HG03196 (cell line): Measurements from ENCODE around the gene FOXK1.

Experiments
- ATAC-seq: cut with Tn5 transposase; IDR thresholded peaks from one replicate; pipeline ENCODE4 v1.9.1; 2021; ENCODE audit not compliant: unreplicated experiment

Gene FOXK1

GRCh38 chr7:4720225-4720624 is 38.1 kb downstream of the FOXK1 start:
- ATAC-seq, result no peak

- ATAC-seq, result no peak
These were observed 40.2 kb downstream of the FOXK1 start for GRCh38 chr7:4722308-4722707.

GRCh38 chr7:4722960-4723630 is 41.0 kb downstream of the FOXK1 start:
- ATAC-seq, result no peak

DNA sequence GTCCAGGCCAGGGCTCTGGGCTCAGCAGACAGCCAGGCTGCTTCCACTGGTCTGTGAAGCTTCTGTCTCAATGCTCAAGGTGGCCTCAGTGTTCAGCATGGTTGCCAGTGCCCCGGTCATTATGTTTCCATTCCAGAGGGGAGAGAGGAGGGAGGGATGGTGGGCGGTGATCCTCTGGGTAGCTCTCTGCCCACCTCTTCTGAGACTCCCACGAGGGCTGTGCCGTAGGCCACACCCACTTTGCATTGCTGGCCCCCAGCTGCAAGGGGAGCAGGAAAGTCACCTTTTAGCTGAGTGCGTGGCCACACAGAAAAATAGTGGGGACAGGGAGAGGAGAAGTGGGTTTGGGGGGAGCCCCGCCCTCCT is 42.5 kb downstream of the FOXK1 start:
- peak; percentile 20 for ATAC-seq

DNA sequence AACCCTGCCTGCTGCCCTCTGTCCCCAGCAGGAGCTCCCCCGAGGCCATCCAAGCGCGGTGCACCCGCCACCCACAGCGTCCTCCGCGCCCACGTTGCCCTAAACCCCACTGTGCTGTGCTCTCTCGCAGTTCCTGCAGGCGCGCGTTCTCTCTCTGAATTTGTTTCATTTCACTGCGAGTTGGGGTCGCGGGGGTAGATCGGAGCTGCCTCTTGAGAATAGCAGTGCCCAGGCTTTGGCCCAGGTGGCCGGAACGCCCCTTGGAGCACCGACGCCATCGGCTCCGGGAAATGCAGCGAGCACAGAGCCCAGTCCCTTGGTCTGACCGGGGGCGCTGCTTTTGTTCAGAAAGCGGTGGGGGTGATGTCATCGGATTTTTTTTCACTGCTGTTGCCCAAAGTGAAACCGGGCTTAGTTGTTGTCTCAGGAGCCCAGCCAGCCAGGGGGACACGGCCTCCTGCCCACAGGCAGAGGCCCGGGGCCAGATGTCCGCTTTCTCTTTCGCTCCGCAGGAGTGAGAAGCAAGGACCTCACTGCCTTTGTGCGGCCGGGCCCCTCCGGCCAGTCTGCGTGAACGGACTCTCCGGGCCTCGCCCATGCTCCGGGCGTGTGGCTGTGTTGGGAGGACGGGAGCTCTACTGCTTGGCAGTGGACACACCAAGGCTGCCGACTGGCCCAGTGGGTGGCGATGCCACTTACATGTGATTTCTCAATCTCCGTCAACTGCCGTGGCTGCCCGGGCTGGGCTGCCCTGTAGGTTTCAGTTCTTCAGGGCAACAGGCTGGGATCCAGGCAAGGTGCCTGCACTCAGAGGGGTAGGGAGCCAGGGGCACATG is 43.1 kb downstream of the FOXK1 start:
- peak; percentile 47 for ATAC-seq

GRCh38 chr7:4725850-4726450 is 43.9 kb downstream of the FOXK1 start:
- ATAC-seq, result peak; percentile 36

DNA sequence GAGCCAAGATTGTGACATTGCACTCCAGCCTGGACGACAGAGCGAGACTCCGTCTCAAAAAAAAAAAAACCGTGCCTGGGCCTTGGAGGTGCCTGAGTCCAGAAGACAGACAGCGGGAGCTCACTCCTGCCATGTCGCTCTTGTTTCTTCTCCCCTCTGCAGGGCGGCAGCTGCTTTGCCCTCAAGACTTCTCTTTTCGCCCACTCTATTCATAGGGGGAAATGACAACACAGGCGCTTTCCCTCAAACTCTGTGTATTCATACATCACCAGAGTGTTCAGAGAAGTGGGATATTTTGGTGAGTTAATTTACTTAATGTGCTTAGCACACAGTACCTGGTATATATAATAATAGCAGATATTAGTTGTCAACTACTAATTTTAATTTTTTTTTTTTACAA is 44.5 kb downstream of the FOXK1 start:
- no peak for ATAC-seq

DNA sequence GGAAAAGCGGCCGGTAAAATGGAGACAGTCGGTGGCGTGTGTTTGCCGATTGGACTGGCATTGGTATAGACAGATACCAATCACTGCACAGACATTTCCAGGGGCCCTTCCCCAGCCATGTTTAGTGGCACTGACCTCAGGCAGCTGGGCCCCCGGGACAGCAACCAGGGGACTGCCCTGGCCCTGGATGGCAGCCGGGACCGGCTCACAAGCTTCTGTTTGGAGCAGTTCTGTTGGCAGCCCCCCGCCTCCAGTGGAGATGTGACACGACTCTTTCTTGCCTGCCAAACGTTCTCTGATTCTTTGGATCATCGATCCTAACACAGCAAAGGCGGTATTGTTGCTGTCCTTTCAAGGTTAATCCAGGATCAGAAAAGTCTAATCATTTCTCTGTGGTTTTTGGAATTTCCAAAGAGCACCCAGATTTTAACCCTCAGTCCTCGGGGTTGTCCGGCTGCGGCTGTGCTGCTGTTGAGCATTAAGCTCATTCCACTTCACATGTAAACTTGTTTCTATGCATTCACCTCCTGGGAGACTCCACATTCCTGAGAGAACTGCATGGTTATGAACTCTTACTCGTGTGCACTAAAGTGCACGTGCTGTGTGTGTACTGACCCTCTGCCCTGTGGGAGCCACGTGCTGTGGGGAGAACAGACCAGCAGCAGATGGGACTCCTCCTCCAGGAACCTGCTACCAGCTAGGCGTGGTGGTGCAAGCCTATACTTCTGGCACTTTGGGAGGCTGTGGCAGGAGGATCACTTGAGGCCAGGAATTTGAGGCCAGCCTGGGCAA is 46.0 kb downstream of the FOXK1 start:
- no peak for ATAC-seq

- no peak for ATAC-seq
These were observed 47.2 kb downstream of the FOXK1 start for GRCh38 chr7:4729266-4729665.

DNA sequence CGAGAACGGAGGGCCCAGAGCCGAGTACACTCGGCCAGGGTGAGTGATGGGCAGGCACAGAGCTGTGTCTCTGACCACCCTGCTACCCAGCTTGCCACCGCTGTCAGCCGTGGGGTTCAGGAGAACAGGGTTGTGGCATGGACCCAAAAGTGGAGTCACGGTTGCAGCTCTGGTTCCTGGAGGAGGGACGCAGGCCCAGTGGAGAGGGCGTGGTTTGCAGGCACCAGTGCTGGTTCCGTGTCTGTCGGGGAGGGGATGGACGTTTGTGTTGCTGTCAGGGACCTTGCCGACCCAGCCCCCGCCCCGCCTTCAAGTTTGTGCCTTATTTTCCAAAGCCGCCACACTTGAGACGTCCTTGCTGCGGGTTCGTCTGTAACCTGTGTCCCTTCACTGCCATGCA is 48.2 kb downstream of the FOXK1 start:
- ATAC-seq, result no peak

DNA sequence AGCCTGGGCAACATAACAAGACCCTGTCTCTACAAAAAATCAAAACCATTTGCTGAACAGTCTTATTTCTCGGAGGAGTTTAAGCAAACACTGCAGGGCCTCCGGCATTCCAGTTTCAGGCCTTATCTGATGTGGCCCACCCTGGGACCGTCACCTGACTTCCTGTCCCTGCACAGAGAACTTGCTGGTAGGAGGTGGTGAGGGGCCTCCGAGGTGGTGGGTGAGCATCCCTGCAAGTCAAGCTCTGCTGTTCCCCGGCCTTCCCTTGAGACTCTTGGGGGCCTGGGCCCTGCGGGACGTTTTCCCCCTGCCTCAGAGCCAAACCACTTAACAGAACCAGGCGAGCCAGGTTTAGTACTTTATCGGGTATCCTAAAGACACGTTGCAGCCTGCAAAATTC is 48.9 kb downstream of the FOXK1 start:
- no peak for ATAC-seq

GRCh38 chr7:4731803-4732202 is 49.7 kb downstream of the FOXK1 start:
- no peak for ATAC-seq

DNA sequence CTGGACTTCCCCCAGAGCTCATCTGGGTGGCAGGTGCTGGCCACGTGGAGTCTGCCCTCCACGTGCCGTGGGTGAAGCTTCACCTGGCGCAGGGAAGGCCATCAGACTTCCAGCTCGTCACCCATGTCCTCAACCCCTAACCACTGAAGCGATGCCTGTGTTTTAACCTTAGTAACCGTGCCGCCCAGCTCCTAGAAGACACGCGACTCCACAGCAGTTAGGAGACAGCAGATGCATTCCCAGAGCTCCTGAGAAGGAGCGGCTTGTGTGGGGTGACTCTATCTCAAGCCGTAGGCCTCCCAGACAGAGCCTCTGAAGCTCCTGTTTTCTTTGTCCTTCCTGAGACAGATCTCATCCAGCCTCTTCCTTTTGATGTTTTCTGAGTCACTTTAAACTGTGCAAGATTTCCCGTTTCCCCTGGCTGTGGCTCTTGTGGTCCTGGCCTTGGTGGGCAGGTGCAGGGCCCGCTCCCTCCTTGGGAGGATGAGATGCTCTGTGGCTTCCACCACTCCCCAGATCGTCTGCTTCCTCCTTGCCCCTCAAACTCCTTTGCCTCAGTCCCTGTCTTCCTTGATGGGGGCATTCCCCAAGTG is 51.9 kb downstream of the FOXK1 start:
- ATAC-seq, result no peak

DNA sequence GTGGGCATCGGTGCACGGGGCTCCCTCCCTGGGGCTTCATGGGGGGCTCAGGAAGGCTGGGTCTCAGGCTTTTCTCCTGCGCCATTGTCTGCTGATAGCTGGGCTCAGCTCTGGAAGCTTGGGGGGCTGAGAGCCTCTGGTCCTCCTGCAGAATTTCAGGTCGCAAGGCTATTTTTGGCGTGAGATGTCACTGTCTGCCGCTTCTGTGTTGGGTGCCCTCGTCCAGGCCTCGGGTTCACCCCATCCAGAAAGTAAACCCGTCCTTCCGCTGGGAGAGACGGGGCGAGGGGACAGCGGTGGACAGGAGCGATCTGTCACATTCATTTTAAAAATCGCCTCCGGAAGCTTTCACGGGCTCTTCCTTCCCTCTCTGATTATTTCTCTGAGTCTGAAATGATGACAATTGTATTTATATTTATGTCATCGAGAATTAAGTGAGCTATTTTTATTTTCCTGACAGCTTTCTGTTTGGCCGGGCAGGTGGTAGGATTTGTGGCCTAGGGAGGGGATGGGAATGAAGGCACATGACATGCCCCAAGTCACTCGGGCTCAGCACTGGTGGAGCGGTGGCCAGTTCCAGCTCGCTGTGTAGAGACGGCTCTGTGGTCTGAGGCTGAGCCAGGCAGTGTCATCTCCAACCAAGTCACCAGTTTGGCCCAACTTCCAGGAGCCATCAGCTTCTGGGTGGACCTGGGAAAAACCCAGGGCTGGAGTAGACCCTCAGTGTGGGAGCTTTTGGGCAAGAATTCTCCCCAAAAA is 52.7 kb downstream of the FOXK1 start:
- ATAC-seq, result no peak

DNA sequence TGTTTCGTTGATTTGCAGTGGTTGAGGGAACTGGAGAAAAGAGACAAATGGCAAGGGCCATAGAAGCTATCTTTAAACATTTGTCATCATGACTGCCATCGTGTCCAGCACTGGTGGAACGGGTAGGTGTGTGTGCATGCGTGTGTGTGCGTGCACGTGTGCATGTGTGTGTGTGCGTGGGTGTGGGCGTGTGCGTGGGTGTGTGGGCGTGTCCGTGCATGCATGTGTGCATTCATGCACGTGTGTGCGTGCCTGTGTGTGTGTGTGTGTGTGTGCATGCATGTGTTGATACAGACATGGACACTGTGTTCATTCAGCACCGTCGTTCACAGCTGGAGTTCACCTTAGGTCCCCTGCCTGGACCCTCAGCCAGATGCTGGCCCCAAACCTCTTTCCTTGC is 55.2 kb downstream of the FOXK1 start:
- ATAC-seq, result no peak

GRCh38 chr7:4738711-4739527 is 56.8 kb downstream of the FOXK1 start:
- no peak for ATAC-seq

- no peak for ATAC-seq
These were observed 57.5 kb downstream of the FOXK1 start for GRCh38 chr7:4739528-4739992.

DNA sequence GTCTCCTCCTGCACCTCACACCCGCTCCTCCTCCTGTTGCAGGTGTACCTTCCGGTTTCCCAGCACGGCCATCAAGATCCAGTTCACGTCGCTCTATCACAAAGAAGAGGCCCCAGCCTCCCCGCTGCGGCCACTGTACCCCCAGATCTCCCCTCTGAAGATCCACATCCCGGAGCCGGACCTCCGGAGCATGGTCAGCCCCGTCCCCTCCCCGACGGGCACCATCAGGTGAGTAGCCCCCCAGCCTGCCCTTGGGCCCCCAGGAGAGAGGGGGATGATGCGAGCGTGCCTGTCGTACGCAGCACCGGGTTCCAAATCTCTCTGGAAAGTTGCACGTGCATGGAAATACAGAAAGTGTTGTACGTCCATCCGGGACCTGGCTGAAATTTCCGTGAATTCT is 58.7 kb downstream of the FOXK1 start:
- no peak for ATAC-seq

- no peak for ATAC-seq
These were observed 60.0 kb downstream of the FOXK1 start for GRCh38 chr7:4742051-4742573.
